H1 (cell line): ENCODE measurements around the gene ANXA6. TPM values are rescaled to one million over a fixed set of nuclear protein-coding genes. Genes with fewer than 3 reads are reported as not detected.

Source experiments
- CTCF ChIA-PET: fragments of 300-600 bp; sonication (Branson Sonifier 250); formaldehyde crosslinking; loops from one replicate; lab custom pipeline; 2021; ENCODE audit not compliant: partially characterized antibody; lab: Charles Lee
- POLR2A ChIA-PET: fragments of 300-600 bp; sonication (Branson Sonifier 250); formaldehyde crosslinking; loops from one replicate; lab custom pipeline; 2021; ENCODE audit warnings: inconsistent platforms; ENCODE audit not compliant: partially characterized antibody; lab: Charles Lee
- DNase-seq, 2 experiments: peaks; one replicate each; pipeline versions ENCODE4 v3.0.0 to v3.0.0-alpha.2; 2010 to 2022; ENCODE audit warnings: low spot score in 2 of 2, low read depth in 1 of 2, mixed read lengths in 1 of 2
- FAIRE-seq: peaks from 2 replicates; lab custom pipeline; 2011; peaks lifted over from hg19 to GRCh38; lab: Jason Lieb, UNC
- H2AFZ ChIP-seq: 2 replicates; pipeline ENCODE4 v1.8.1; 2012; ENCODE audit warnings: low read length, inconsistent platforms
- H2AK5ac ChIP-seq: 2 replicates; pipeline ENCODE4 v1.6.1; 2013; ENCODE audit warnings: low read depth, low read length
- H2BK120ac ChIP-seq: replicated peaks from 2 replicates; pipeline ENCODE3; 2013; ENCODE audit warnings: low read depth, low read length, inconsistent platforms
- H2BK12ac ChIP-seq: 2 replicates; pipeline ENCODE4 v1.6.1; 2013; ENCODE audit warnings: low read depth, low read length
- H2BK15ac ChIP-seq: 2 replicates; pipeline ENCODE4 v1.6.1; 2013; ENCODE audit warnings: low read length
- H2BK20ac ChIP-seq: 2 replicates; pipeline ENCODE4 v1.6.1; 2013; ENCODE audit warnings: low read length
- H2BK5ac ChIP-seq: 2 replicates; pipeline ENCODE4 v1.6.1; 2013; ENCODE audit warnings: low read depth, low read length
- H3K14ac ChIP-seq: 2 replicates; pipeline ENCODE4 v1.6.1; 2013; ENCODE audit warnings: inconsistent platforms; ENCODE audit not compliant: insufficient read length
- H3K18ac ChIP-seq: 2 replicates; pipeline ENCODE4 v1.6.1; 2013; ENCODE audit warnings: low read length; ENCODE audit errors: extremely low read depth
- H3K23ac ChIP-seq: 2 replicates; pipeline ENCODE4 v1.6.1; 2013; ENCODE audit warnings: inconsistent platforms; ENCODE audit not compliant: insufficient read length
- H3K23me2 ChIP-seq: 2 replicates; pipeline ENCODE4 v1.6.1; 2013; ENCODE audit warnings: low read depth, low read length
- H3K27ac ChIP-seq: 2 replicates; pipeline ENCODE4 v1.6.1; 2011; ENCODE audit warnings: low read depth, low read length, inconsistent platforms
- H3K27me3 ChIP-seq, 4 experiments: replicated peaks in 1 of 4; 1 replicate in 1 of 4; 2 replicates in 3 of 4; pipeline versions ENCODE4 v1.6.1 to v1.8.1; 2011 to 2013; ENCODE audit warnings: low read length in 3 of 4, mild to moderate bottlenecking in 3 of 4, inconsistent platforms in 2 of 4, mixed read lengths in 2 of 4, moderate library complexity in 1 of 4; ENCODE audit not compliant: control insufficient read depth in 3 of 4, insufficient read depth in 3 of 4; ENCODE audit errors: extremely low read depth in 1 of 4
- H3K36me3 ChIP-seq, 4 experiments: 2 replicates each; pipeline versions ENCODE4 v1.6.1 to v1.8.1; 2011 to 2013; ENCODE audit warnings: mild to moderate bottlenecking in 4 of 4, low read length in 3 of 4, moderate library complexity in 2 of 4, control low read depth in 1 of 4, inconsistent platforms in 1 of 4; ENCODE audit not compliant: insufficient read depth in 4 of 4, control insufficient read depth in 2 of 4
- H3K4ac ChIP-seq: replicated peaks from 2 replicates; pipeline ENCODE3; 2013; ENCODE audit warnings: low read length, low read depth, mixed read lengths, inconsistent platforms; ENCODE audit not compliant: insufficient read length
- H3K4me1 ChIP-seq, 4 experiments: replicated peaks in 1 of 4; 1 replicate in 1 of 4; 2 replicates in 3 of 4; pipeline versions ENCODE4 v1.6.1 to v1.8.1; 2011 to 2013; ENCODE audit warnings: low read length in 3 of 4, inconsistent platforms in 2 of 4, mixed read lengths in 1 of 4; ENCODE audit not compliant: insufficient read depth in 4 of 4, control insufficient read depth in 3 of 4
- H3K4me2 ChIP-seq, 2 experiments: 2 replicates each; pipeline versions ENCODE4 v1.6.1 to v1.8.1; 2011 to 2013; ENCODE audit warnings: low read depth in 2 of 2, low read length in 2 of 2, control low read depth in 1 of 2, inconsistent platforms in 1 of 2, mild to moderate bottlenecking in 1 of 2; ENCODE audit not compliant: insufficient read depth in 1 of 2
- H3K4me3 ChIP-seq, 4 experiments: fragments of 200-600, 300-600 bp in 1 of 4; sonication (generic), shearing (Covaris generic), sonication (Bioruptor Twin) in 1 of 4; 2 replicates each; pipeline versions ENCODE4 v1.5.1 to v1.8.1; 2011 to 2016; ENCODE audit warnings: low read length in 4 of 4, low read depth in 3 of 4, control low read depth in 2 of 4, inconsistent platforms in 2 of 4, mild to moderate bottlenecking in 2 of 4, mixed read lengths in 1 of 4, moderate library complexity in 1 of 4; ENCODE audit not compliant: insufficient read depth in 2 of 4; ENCODE audit errors: extremely low read depth in 1 of 4
- H3K56ac ChIP-seq: replicated peaks from 2 replicates; pipeline ENCODE3; 2013; ENCODE audit warnings: low read depth, mild to moderate bottlenecking, mixed read lengths, low read length, inconsistent platforms; ENCODE audit not compliant: insufficient read length
- H3K79me1 ChIP-seq: 2 replicates; pipeline ENCODE4 v1.6.1; 2013; ENCODE audit warnings: low read depth, low read length, control low read depth
- H3K79me2 ChIP-seq, 2 experiments: 2 replicates each; pipeline versions ENCODE4 v1.6.1 to v1.8.1; 2012 to 2013; ENCODE audit warnings: low read length in 2 of 2, mild to moderate bottlenecking in 2 of 2, inconsistent platforms in 1 of 2; ENCODE audit not compliant: insufficient read depth in 2 of 2, control insufficient read depth in 1 of 2
- H3K9ac ChIP-seq, 4 experiments: replicated peaks in 1 of 4; 1 replicate in 1 of 4; 2 replicates in 3 of 4; pipeline versions ENCODE4 v1.6.1 to v1.8.1; 2011 to 2013; ENCODE audit warnings: low read depth in 3 of 4, low read length in 3 of 4, control low read depth in 2 of 4, mild to moderate bottlenecking in 2 of 4, moderate library complexity in 2 of 4, inconsistent platforms in 1 of 4; ENCODE audit errors: extremely low read depth in 1 of 4
- H3K9me3 ChIP-seq, 2 experiments: 2 replicates each; pipeline versions ENCODE4 v1.6.1 to v1.8.1; 2012 to 2013; ENCODE audit warnings: mild to moderate bottlenecking in 2 of 2, moderate library complexity in 2 of 2, control low read depth in 1 of 2, inconsistent platforms in 1 of 2, low read depth in 1 of 2, low read length in 1 of 2, mixed read lengths in 1 of 2; ENCODE audit not compliant: insufficient read depth in 2 of 2
- H4K20me1 ChIP-seq, 2 experiments: replicated peaks in 1 of 2; 2 replicates each; pipeline versions ENCODE3 to v1.8.1; 2011 to 2013; ENCODE audit warnings: inconsistent platforms in 2 of 2, low read length in 2 of 2, mild to moderate bottlenecking in 1 of 2; ENCODE audit not compliant: insufficient read depth in 2 of 2, control insufficient read depth in 1 of 2
- H4K5ac ChIP-seq: 2 replicates; pipeline ENCODE4 v1.6.1; 2013; ENCODE audit warnings: low read length, low read depth, mixed read lengths, inconsistent platforms; ENCODE audit not compliant: insufficient read length
- H4K8ac ChIP-seq: 2 replicates; pipeline ENCODE4 v1.8.0; 2013; ENCODE audit warnings: mild to moderate bottlenecking, moderate library complexity, low read length, inconsistent platforms; ENCODE audit not compliant: insufficient read depth; ENCODE audit errors: extremely low read depth
- H4K91ac ChIP-seq: replicated peaks from 2 replicates; pipeline ENCODE3; 2013; ENCODE audit warnings: low read length, mixed read lengths, inconsistent platforms; ENCODE audit not compliant: insufficient read length
- RAD21 ChIP-seq, 2 experiments: IDR thresholded peaks in 1 of 2; conservative IDR thresholded peaks in 1 of 2; 2 replicates each; pipeline ENCODE4 v1.6.1; 2011; ENCODE audit warnings: low read depth in 2 of 2, low read length in 2 of 2, improper control_type of control experiment in 1 of 2, inconsistent platforms in 1 of 2, mild to moderate bottlenecking in 1 of 2, moderate library complexity in 1 of 2
- SAP30 ChIP-seq: fragments of 300-600 bp; sonication (generic); IDR thresholded peaks from 2 replicates; pipeline ENCODE4 v1.7.1; 2012; ENCODE audit warnings: low read length, moderate library complexity, mild to moderate bottlenecking, inconsistent platforms; ENCODE audit not compliant: insufficient read depth, insufficient replicate concordance
- WGBS, 2 experiments: shearing (Covaris generic) in 1 of 2; methylation state at CpG; one replicate each; pipeline versions ENCODE4 v1.1.6 to v1.1.7; 2013 to 2015; ENCODE audit warnings: low lambda C conversion rate in 2 of 2, mixed read lengths in 2 of 2, inconsistent platforms in 1 of 2, low coverage in 1 of 2, missing lambda C conversion rate in 1 of 2; ENCODE audit not compliant: insufficient replicate concordance in 2 of 2, insufficient coverage in 1 of 2, insufficient read length in 1 of 2; ENCODE audit errors: extremely low coverage in 1 of 2, missing lambda C conversion rate in 1 of 2; 5-methylcytosine and 5-hydroxymethylcytosine counted together
- polyA plus RNA-seq, 7 experiments: library from polyadenylated mRNA; depleted of rRNA in 3 of 7; stranded (reverse) in 5 of 7; unstranded in 2 of 7; fragments of >200 nt in 5 of 7; fragments of 200-250 nt in 2 of 7; gene quantifications; 1 replicate in 5 of 7; 2 replicates in 1 of 7; 4 replicates in 1 of 7; pipeline versions ENCODE4 v1.2.1 to v1.2.3, GENCODE V29; 2011 to 2013; ENCODE audit warnings: missing spikeins in 2 of 7, mixed read lengths in 2 of 7
- total RNA-seq: library from RNA; stranded (reverse); fragmentation: NEBNext Ultra II Directional; extraction: Animal tissue kit (Norgen Biotek cat#: 25700); gene quantifications from 2 replicates; pipeline ENCODE4 v1.2.1, GENCODE V29; 2021

The ANXA6 gene
- total and polyA plus RNA-seq, 2 of the 8 experiments (the other 6 are each of a cell fraction or from before 2014, with no cell fraction given) = 61.3 to 78.6 TPM

- TF ChIP-seq SAP30 = no peak
- peak in 1 of 2 experiments; percentile 6; a peak in 1 of 4 replicates for TF ChIP-seq RAD21 (IDR thresholded peaks at IDR 0.05 in 1 of 2, conservative IDR thresholded peaks at IDR 0.05 in 1 of 2; ENCODE audit: low read depth in 2 of 2, low read length in 2 of 2)
Observed at GRCh38 chr5:151199581-151200185, 42.1 kb upstream of the ANXA6 start.

More at GRCh38 chr5:151199581-151200185, 42.1 kb upstream of the ANXA6 start:
- H3K4me3 ChIP-seq = no peak overlapping the region
- no peak overlapping the region for H2BK20ac ChIP-seq
- H3K9ac ChIP-seq = no peak overlapping the region
- no peak overlapping the region for H2BK120ac ChIP-seq
- no peak overlapping the region for H3K27ac ChIP-seq
- H2BK15ac ChIP-seq = no peak overlapping the region
- H4K8ac ChIP-seq = no peak overlapping the region
- H3K4ac ChIP-seq = no peak overlapping the region
- H3K23me2 ChIP-seq = no peaks in the 10 kb centered on the region
- no peaks in the 10 kb centered on the region for H3K79me1 ChIP-seq
- no peak overlapping the region for H3K4me2 ChIP-seq
- H3K23ac ChIP-seq = no peak overlapping the region
- H2AFZ ChIP-seq = no peak overlapping the region
- no peak overlapping the region for H3K56ac ChIP-seq
- no peaks in the 10 kb centered on the region for H3K79me2 ChIP-seq
- FAIRE-seq (no peak), DNase-seq (no peak)
- WGBS, 2 experiments = 79% methylated on average over 7 of the region's 7 CpGs; no CpG with 5 or more reads in 1 of the 2 experiments
- ChIA-PET CTCF (interaction anchor here (0.7 to 2.0 kb wide), 8 partner anchors 9 to 324 kb away, joined by 3 to 10 read pairs (median 4); partner anchors contain the start of gene CCDC69), POLR2A (no interaction called here)
- no peaks in the 10 kb centered on the region for H4K20me1 ChIP-seq
- no peaks in the 10 kb centered on the region for H3K4me1 ChIP-seq
- H2BK5ac ChIP-seq = no peak overlapping the region
- H4K5ac ChIP-seq = no peak overlapping the region
- no peak overlapping the region for H2AK5ac ChIP-seq
- H3K18ac ChIP-seq = no peak overlapping the region
- no peaks in the 10 kb centered on the region for H3K36me3 ChIP-seq
- H3K14ac ChIP-seq = no peak overlapping the region
- H3K27me3 ChIP-seq = no peaks in the 10 kb centered on the region
- no peaks in the 10 kb centered on the region for H3K9me3 ChIP-seq
- H2BK12ac ChIP-seq = no peak overlapping the region
- H4K91ac ChIP-seq = no peak overlapping the region
